Transverse colon (tissue), 4 donors: ENCODE results near the gene FZD8. TPM values are rescaled to one million over a fixed set of nuclear protein-coding genes. Genes with fewer than 3 reads are reported as not detected.

Experiments
- DNase-seq: peaks from one replicate; pipeline ENCODE4 v3.0.0-alpha.2; 2019
- H3K27ac ChIP-seq, 4 donors: fragments of 200-600 bp; sonication (generic); 2 replicates each; pipeline ENCODE4 v1.5.1; 2016 to 2018; ENCODE audit warnings: inconsistent platforms in 4 of 4
- H3K27me3 ChIP-seq: fragments of 200-600 bp; sonication (generic); 2 replicates; pipeline ENCODE4 v1.5.1; 2017; ENCODE audit warnings: inconsistent platforms
- H3K36me3 ChIP-seq, 4 donors: fragments of 200-600 bp; sonication (generic); 2 replicates each; pipeline ENCODE4 v1.5.1; 2017 to 2019; ENCODE audit warnings: inconsistent platforms in 4 of 4
- H3K4me1 ChIP-seq, 4 donors: fragments of 200-600 bp; sonication (generic); 2 replicates each; pipeline ENCODE4 v1.5.1; 2017 to 2020; ENCODE audit warnings: inconsistent platforms in 4 of 4
- H3K4me3 ChIP-seq, 4 donors: fragments of 200-600 bp; sonication (generic); 1 replicate in 1 of 4; 2 replicates in 3 of 4; pipeline versions ENCODE4 v1.5.1 to v1.6.1; 2017 to 2019; ENCODE audit warnings: inconsistent platforms in 4 of 4
- H3K9me3 ChIP-seq, 2 donors: fragments of 200-600 bp; sonication (generic); 2 replicates each; pipeline ENCODE4 v1.5.1; 2017 to 2019; ENCODE audit warnings: inconsistent platforms in 2 of 2
- EP300 ChIP-seq: sonication (generic); formaldehyde crosslinking; IDR thresholded peaks from one replicate; pipeline ENCODE4 v1.6.1; 2017; ENCODE audit warnings: antibody characterized with exemption, low read depth
- POLR2A ChIP-seq: fragments of 450-650 bp; IDR thresholded peaks from one replicate; pipeline ENCODE4 v1.6.1; 2016; ENCODE audit warnings: antibody characterized with exemption, mild to moderate bottlenecking, moderate library complexity
- POLR2AphosphoS5 ChIP-seq, 3 donors: sonication (generic); formaldehyde crosslinking; IDR thresholded peaks; one replicate each; pipeline ENCODE4 v1.6.1; 2016; ENCODE audit warnings: antibody characterized with exemption in 3 of 3
- WGBS, 2 donors: methylation state at CpG; one replicate each; pipeline ENCODE4 v1.1.5; 2018; ENCODE audit warnings: low coverage in 1 of 2; 5-methylcytosine and 5-hydroxymethylcytosine counted together
- in situ Hi-C, 4 donors: fragments of 200-750 bp; cut with MboI; loops; one replicate each; pipeline versions ENCODE4 v1.15.0 to v1.15.1; 2017; ENCODE audit warnings: low sequenced_read_pairs in 3 of 4, low pct_ligation_motif_present in 1 of 4, low pct_unique_long_range_greater_than_20kb in 1 of 4
- intact Hi-C: fragments of 100-400 bp; cut with DNase I; formaldehyde crosslinking; loops from one replicate; pipeline ENCODE4 v1.15.1; 2023; ENCODE audit warnings: low total_unique reads
- total RNA-seq, 4 donors: library from RNA; depleted of rRNA; stranded (reverse); fragments of >200 nt; gene quantifications; one replicate each; pipeline ENCODE4 v1.1.0, GENCODE V29; 2016
- TF ChIP-seq, protein P1 (sequence below), 5 experiments: fragments of 200-600 bp in 3 of 5; fragments of 450-650 bp in 2 of 5; sonication (generic) in 3 of 5; IDR thresholded peaks; 1 replicate in 2 of 5; 2 replicates in 3 of 5; pipeline ENCODE4 v1.5.1; 2016 to 2017; ENCODE audit warnings: antibody characterized with exemption in 5 of 5, inconsistent platforms in 3 of 5, mild to moderate bottlenecking in 2 of 5, moderate library complexity in 1 of 5

Gene FZD8
- total RNA-seq, 4 donors from 2014 or later: 8.6 to 14.9 (median 10.6) TPM

DNA sequence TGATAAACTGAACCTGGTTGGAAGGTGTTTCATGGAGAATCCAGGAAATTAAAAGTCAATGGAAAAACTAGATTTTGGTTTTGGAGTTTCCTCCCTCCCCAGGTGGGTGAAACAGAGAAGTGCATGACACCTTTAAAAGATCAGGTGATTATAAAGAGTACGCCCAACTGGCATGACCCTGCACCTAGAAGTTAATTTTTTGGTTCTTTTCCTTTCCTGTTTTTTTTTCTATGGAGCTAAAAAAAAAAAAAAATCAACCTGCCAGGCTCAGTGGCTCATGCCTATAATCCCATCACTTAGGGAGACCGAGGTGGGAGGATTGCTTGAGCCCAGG lies 29.0 kb downstream of the FZD8 start:
- DNase-seq: no peak
- TF ChIP-seq POLR2A: no peak
- no peaks in the 10 kb centered on the region for H3K9me3 ChIP-seq
- no peaks in the 10 kb centered on the region for H3K36me3 ChIP-seq
- no peak overlapping the region for H3K27ac ChIP-seq
- H3K27me3 ChIP-seq: peaks cover 18% of the 10 kb centered on the region
- in situ Hi-C loops (loop anchor here in 1 of 4 donors (25.0 kb wide), 1 partner anchor 1274 kb away; no protein-coding TSS in a partner anchor), intact Hi-C loops (no loop called here)
- peaks cover 0 to 3% (median under 1%) of the 10 kb centered on the region in 4 donors for H3K4me1 ChIP-seq
- H3K4me3 ChIP-seq: no peak overlapping the region
- WGBS, 2 donors: 56 to 68% methylated on average over 2 of the region's 2 CpGs

DNA sequence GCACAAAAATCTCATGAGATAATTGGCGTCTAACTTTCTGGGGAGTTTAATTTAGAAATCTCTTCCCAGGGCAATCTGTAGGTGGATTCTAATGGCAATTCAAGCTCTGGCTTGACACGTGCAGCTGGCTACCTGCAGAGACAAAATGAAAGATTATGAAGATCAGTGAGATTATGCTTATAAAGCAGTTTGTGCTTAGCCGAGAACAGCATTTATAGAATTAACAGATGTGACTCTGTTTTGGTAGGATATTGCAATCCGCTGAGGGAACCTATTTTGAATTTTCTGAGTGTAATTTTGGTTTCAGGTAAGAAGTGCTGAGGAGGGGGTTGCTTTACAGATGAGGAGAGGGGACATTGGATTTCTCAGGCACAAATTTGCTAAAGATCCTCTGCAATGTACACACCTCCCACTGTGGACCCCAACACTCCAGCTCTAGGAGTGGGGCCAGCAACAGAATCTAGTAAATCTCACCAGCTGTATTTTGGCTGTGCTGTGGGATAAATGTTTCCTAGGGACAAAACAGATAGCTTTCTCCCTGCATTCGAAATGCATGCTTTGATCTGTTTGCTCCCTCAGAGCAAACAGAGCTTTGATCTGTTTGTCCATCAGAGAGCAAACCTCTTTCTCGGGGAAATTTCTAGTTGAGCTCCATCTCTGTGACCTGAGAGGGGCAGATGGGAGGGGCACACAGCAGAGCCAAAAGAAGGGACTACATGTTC lies 29.6 kb downstream of the FZD8 start:
- Histone ChIP-seq H3K27me3 (peaks cover 23% of the 10 kb centered on the region), H3K4me1 (peaks cover 0 to 9% (median 5%) of the 10 kb centered on the region in 4 donors), H3K9me3 (no peaks in the 10 kb centered on the region), H3K36me3 (no peaks in the 10 kb centered on the region), H3K27ac (no peak overlapping the region), H3K4me3 (no peak overlapping the region)
- in situ Hi-C loops (loop anchor here in 1 of 4 donors (25.0 kb wide), 1 partner anchor 1275 kb away; no protein-coding TSS in a partner anchor), intact Hi-C loops (no loop called here)
- 57 to 71% methylated on average over 5 to 6 of the region's 6 CpGs for WGBS, 2 donors
- no peak for TF ChIP-seq POLR2A
- TF ChIP-seq, protein P1, sequence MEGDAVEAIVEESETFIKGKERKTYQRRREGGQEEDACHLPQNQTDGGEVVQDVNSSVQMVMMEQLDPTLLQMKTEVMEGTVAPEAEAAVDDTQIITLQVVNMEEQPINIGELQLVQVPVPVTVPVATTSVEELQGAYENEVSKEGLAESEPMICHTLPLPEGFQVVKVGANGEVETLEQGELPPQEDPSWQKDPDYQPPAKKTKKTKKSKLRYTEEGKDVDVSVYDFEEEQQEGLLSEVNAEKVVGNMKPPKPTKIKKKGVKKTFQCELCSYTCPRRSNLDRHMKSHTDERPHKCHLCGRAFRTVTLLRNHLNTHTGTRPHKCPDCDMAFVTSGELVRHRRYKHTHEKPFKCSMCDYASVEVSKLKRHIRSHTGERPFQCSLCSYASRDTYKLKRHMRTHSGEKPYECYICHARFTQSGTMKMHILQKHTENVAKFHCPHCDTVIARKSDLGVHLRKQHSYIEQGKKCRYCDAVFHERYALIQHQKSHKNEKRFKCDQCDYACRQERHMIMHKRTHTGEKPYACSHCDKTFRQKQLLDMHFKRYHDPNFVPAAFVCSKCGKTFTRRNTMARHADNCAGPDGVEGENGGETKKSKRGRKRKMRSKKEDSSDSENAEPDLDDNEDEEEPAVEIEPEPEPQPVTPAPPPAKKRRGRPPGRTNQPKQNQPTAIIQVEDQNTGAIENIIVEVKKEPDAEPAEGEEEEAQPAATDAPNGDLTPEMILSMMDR (IDR thresholded peaks at IDR 0.05): no peak
- TF ChIP-seq POLR2AphosphoS5 (IDR thresholded peaks at IDR 0.05): no peak
- TF ChIP-seq EP300: no peak
- DNase-seq: no peak

DNA sequence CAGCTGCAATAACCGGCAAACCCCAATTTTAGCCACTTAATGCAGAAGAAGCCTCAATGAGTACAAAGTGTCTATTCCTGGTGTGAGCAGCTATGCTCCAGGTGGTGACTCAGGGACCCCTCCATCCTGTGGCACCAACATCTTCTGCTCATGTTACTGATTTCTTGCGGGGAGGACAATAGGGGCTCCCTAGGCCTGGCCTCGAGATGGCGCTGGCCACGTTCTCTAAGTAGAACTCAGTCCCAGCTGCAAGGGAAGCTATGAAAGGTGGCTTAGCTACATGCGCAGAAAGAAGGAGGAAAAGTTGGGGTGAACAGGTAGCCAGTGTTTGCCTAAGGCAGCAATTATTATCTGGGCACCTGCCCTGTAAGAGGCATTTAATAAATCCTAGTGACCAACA lies 30.3 kb downstream of the FZD8 start:
- H3K4me1 ChIP-seq: peaks cover 0 to 11% (median 7%) of the 10 kb centered on the region in 4 donors
- no peak for DNase-seq
- no peak overlapping the region for H3K4me3 ChIP-seq
- H3K36me3 ChIP-seq: no peaks in the 10 kb centered on the region
- TF ChIP-seq EP300 (no peak), POLR2AphosphoS5 (IDR thresholded peaks at IDR 0.05) (no peak), POLR2A (no peak)
- TF ChIP-seq, protein P1 (IDR thresholded peaks at IDR 0.05): no peak
- in situ Hi-C loops: loop anchor here in 1 of 4 donors (25.0 kb wide), 1 partner anchor 1276 kb away; no protein-coding TSS in a partner anchor
- H3K27me3 ChIP-seq: peaks cover 31% of the 10 kb centered on the region
- intact Hi-C loops: no loop called here
- no peak overlapping the region for H3K27ac ChIP-seq
- 81 to 83% methylated on average over 1 to 6 of the region's 6 CpGs for WGBS, 2 donors
- H3K9me3 ChIP-seq: no peaks in the 10 kb centered on the region

DNA sequence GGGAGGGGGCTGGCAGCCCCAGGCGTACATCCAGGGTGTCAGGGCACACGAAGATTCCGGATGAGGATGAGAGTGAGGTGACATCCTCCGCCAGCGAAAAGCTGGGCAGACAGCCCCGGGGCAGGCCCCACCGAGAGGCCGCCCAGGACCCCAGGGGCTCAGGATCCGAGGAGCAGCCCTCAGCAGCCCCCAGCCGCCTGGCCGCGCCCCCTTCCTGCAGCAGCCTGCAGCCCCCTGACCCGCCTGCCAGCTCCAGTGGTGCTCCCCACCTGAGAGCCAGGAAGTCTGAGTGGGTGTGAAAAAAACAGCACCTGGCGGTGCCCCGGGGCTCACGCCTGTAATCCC lies 33.8 kb downstream of the FZD8 start:
- WGBS, 2 donors: 70% methylated on average over 8 of the region's 16 CpGs; no CpG with 5 or more reads in 1 of the 2 donors
- no peaks in the 10 kb centered on the region for H3K36me3 ChIP-seq
- in situ Hi-C loops (loop anchor here in 1 of 4 donors (25.0 kb wide), 1 partner anchor 1279 kb away; no protein-coding TSS in a partner anchor), intact Hi-C loops (no loop called here)
- peaks cover 53% of the 10 kb centered on the region for H3K27me3 ChIP-seq
- no peaks in the 10 kb centered on the region for H3K9me3 ChIP-seq
- no peak for DNase-seq
- TF ChIP-seq, protein P1 (IDR thresholded peaks at IDR 0.05): no peak
- TF ChIP-seq EP300 (no peak), POLR2AphosphoS5 (IDR thresholded peaks at IDR 0.05) (no peak), POLR2A (no peak)
- peaks cover 0 to 11% (median 7%) of the 10 kb centered on the region in 4 donors for H3K4me1 ChIP-seq
- no peak overlapping the region for H3K27ac ChIP-seq
- peak overlapping the region in 2 of 4 donors; percentile 21 to 48 for H3K4me3 ChIP-seq
